Smooth muscle cell (in vitro differentiated cells): ENCODE measurements around the gene B2M. TPM values are rescaled to one million over a fixed set of nuclear protein-coding genes. Genes with fewer than 3 reads are reported as not detected.

Source experiments
- DNase-seq: peaks from one replicate; lab custom pipeline; 2025; ENCODE audit not compliant: unreplicated experiment; lab: John Stamatoyannopoulos, UW
- H2AFZ ChIP-seq: fragments of 200-600 bp; sonication (generic); 2 replicates; pipeline ENCODE4 v1.6.0; 2016; ENCODE audit warnings: antibody characterized with exemption, low read depth, mild to moderate bottlenecking
- H3F3A ChIP-seq: fragments of 200-600 bp; sonication (generic); 2 replicates; pipeline ENCODE4 v1.6.0; 2017; ENCODE audit warnings: antibody characterized with exemption, low read depth
- H3K27ac ChIP-seq: fragments of 200-600 bp; sonication (generic); 2 replicates; pipeline ENCODE4 v1.5.1; 2016; ENCODE audit warnings: low read depth, mild to moderate bottlenecking
- H3K27me3 ChIP-seq: fragments of 200-600 bp; sonication (generic); 2 replicates; pipeline ENCODE4 v1.6.1; 2016; ENCODE audit warnings: low read depth, mild to moderate bottlenecking
- H3K36me3 ChIP-seq: fragments of 200-600 bp; sonication (generic); 2 replicates; pipeline ENCODE4 v1.5.1; 2016; ENCODE audit warnings: low read depth
- H3K4me1 ChIP-seq: fragments of 200-600 bp; sonication (generic); 2 replicates; pipeline ENCODE4 v1.5.1; 2016; ENCODE audit warnings: low read depth
- H3K4me2 ChIP-seq: fragments of 200-600 bp; sonication (generic); 2 replicates; pipeline ENCODE4 v1.6.0; 2016; ENCODE audit warnings: mild to moderate bottlenecking
- H3K4me3 ChIP-seq: fragments of 200-600 bp; sonication (generic); 2 replicates; pipeline ENCODE4 v1.5.1; 2016; ENCODE audit warnings: mild to moderate bottlenecking
- H3K79me2 ChIP-seq: fragments of 200-600 bp; sonication (generic); 2 replicates; pipeline ENCODE4 v1.6.0; 2016; ENCODE audit warnings: low read depth, mild to moderate bottlenecking
- H3K9ac ChIP-seq: fragments of 200-600 bp; sonication (generic); 2 replicates; pipeline ENCODE4 v1.6.0; 2016; ENCODE audit warnings: low read depth
- H3K9me3 ChIP-seq: fragments of 200-600 bp; sonication (generic); replicated peaks from 2 replicates; pipeline ENCODE4 v1.5.1; 2016; ENCODE audit warnings: low read depth
- H4K20me1 ChIP-seq: fragments of 200-600 bp; sonication (generic); 2 replicates; pipeline ENCODE4 v1.6.0; 2016; ENCODE audit warnings: low read depth
- CTCF ChIP-seq: fragments of 200-600 bp; sonication (generic); IDR thresholded peaks from 2 replicates; pipeline ENCODE4 v1.5.1; 2017; ENCODE audit warnings: borderline replicate concordance, mild to moderate bottlenecking, antibody characterized with exemption; ENCODE audit not compliant: insufficient read depth, poor library complexity, severe bottlenecking
- WGBS: methylation state at CpG from one replicate; pipeline ENCODE4 v1.1.7; 2016; ENCODE audit warnings: low lambda C conversion rate; 5-methylcytosine and 5-hydroxymethylcytosine counted together
- polyA plus RNA-seq: library from polyadenylated mRNA; unstranded; fragments of >200 nt; fragmentation: Nextera tagmentation; extraction: Ambion mirVana; gene quantifications from 2 replicates; pipeline ENCODE4 v1.2.1, GENCODE V29; 2016
- total RNA-seq: library from RNA; depleted of rRNA; stranded (reverse); fragments of >200 nt; gene quantifications from 2 replicates; pipeline ENCODE4 v1.2.3, GENCODE V29; 2014

The B2M gene
- total and polyA plus RNA-seq, 2 experiments from 2014 or later: 1,861 to 2,067 TPM

- Histone ChIP-seq H3K4me1 (peaks cover 4% of the 10 kb centered on the region), H3F3A (peaks cover 1% of the 10 kb centered on the region), H3K4me3 (no peak overlapping the region), H3K36me3 (peaks cover 16% of the 10 kb centered on the region), H3K9me3 (no peaks in the 10 kb centered on the region), H3K9ac (no peak overlapping the region), H3K79me2 (peaks cover 36% of the 10 kb centered on the region), H3K27ac (no peak overlapping the region), H3K4me2 (no peak overlapping the region), H4K20me1 (peaks cover 47% of the 10 kb centered on the region), H2AFZ (no peak overlapping the region), H3K27me3 (no peaks in the 10 kb centered on the region)
- no peak for DNase-seq
- no peak for TF ChIP-seq CTCF
- WGBS: 98% methylated on average over 2 of the region's 2 CpGs
These were observed 4.5 kb downstream of the B2M start for GRCh38 chr15:44715797-44716334.

GRCh38 chr15:44716983-44717602 lies 5.8 kb downstream of the B2M start:
- DNase-seq: no peak
- Histone ChIP-seq H3F3A (no peaks in the 10 kb centered on the region), H4K20me1 (peaks cover 45% of the 10 kb centered on the region), H3K4me1 (peaks cover 4% of the 10 kb centered on the region), H3K9ac (no peak overlapping the region), H3K27me3 (no peaks in the 10 kb centered on the region), H2AFZ (no peak overlapping the region), H3K36me3 (peaks cover 16% of the 10 kb centered on the region), H3K9me3 (no peaks in the 10 kb centered on the region), H3K4me2 (no peak overlapping the region), H3K4me3 (no peak overlapping the region), H3K27ac (no peak overlapping the region), H3K79me2 (peaks cover 29% of the 10 kb centered on the region)
- 100% methylated on average over 2 of the region's 2 CpGs for WGBS
- no peak for TF ChIP-seq CTCF

GRCh38 chr15:44718180-44718926 lies 7.0 kb downstream of the B2M start:
- H4K20me1 ChIP-seq: peaks cover 32% of the 10 kb centered on the region
- WGBS: 72% methylated on average over 4 of the region's 4 CpGs
- H2AFZ ChIP-seq: no peak overlapping the region
- no peaks in the 10 kb centered on the region for H3K27me3 ChIP-seq
- peaks cover 16% of the 10 kb centered on the region for H3K36me3 ChIP-seq
- no peak overlapping the region for H3K9ac ChIP-seq
- H3K4me3 ChIP-seq: no peak overlapping the region
- peaks cover 16% of the 10 kb centered on the region for H3K79me2 ChIP-seq
- H3K9me3 ChIP-seq: no peaks in the 10 kb centered on the region
- no peaks in the 10 kb centered on the region for H3F3A ChIP-seq
- no peaks in the 10 kb centered on the region for H3K4me1 ChIP-seq
- H3K4me2 ChIP-seq: no peak overlapping the region
- no peak for TF ChIP-seq CTCF
- DNase-seq: no peak
- H3K27ac ChIP-seq: no peak overlapping the region
